ENCODE results near the gene TCF12. TPM values are rescaled to one million over a fixed set of nuclear protein-coding genes. Genes with fewer than 3 reads are reported as not detected.

Gene TCF12
- total RNA-seq, 1 donor from 2014 or later, result 194 TPM

DNA sequence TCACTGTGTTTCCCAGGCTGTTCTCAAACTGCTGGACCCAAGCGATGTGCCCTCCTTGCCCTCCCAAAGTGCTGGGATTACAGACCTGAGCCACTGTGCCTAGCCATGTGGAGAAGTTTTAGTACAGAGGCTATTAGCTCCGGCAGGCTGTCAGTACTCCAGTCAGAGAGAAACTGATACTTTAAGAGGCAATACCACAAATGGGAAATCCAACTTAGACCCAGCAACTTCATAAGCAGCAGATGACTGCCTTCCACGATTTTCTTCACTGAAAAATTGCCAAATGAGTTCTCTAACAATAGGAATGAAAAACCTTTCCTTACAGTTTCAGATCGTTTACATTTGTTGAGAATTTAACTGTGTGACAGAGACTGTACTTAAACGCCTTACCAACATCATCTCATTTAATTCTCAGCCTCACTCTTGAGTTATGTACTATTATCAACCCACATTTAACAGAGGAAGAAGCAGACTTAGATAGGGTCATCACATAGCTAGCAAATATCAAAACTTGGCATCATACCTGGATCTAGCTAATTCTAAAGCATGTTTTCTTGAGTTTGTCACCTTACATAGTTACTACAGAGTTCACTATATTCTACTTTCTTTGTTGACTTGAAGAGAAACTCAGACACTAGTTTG, 127.4 kb downstream of the TCF12 start:
- no peak overlapping the region for H3K27ac Mint-ChIP-seq
- no peaks in the 10 kb centered on the region for H3K27me3 Mint-ChIP-seq (ENCODE audit: low read depth)
- peaks cover 22% of the 10 kb centered on the region for H3K4me1 Mint-ChIP-seq
- no peaks in the 10 kb centered on the region for H3K9me3 Mint-ChIP-seq
- no peak overlapping the region for H3K4me3 Mint-ChIP-seq
- TF ChIP-seq, protein P1, sequence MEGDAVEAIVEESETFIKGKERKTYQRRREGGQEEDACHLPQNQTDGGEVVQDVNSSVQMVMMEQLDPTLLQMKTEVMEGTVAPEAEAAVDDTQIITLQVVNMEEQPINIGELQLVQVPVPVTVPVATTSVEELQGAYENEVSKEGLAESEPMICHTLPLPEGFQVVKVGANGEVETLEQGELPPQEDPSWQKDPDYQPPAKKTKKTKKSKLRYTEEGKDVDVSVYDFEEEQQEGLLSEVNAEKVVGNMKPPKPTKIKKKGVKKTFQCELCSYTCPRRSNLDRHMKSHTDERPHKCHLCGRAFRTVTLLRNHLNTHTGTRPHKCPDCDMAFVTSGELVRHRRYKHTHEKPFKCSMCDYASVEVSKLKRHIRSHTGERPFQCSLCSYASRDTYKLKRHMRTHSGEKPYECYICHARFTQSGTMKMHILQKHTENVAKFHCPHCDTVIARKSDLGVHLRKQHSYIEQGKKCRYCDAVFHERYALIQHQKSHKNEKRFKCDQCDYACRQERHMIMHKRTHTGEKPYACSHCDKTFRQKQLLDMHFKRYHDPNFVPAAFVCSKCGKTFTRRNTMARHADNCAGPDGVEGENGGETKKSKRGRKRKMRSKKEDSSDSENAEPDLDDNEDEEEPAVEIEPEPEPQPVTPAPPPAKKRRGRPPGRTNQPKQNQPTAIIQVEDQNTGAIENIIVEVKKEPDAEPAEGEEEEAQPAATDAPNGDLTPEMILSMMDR (IDR thresholded peaks at IDR 0.05; ENCODE audit: unreplicated experiment), result no peak
- no peak for DNase-seq (ENCODE audit: low spot score in 2 of 2, unreplicated experiment in 2 of 2)
- no peaks in the 10 kb centered on the region for H3K36me3 Mint-ChIP-seq

DNA sequence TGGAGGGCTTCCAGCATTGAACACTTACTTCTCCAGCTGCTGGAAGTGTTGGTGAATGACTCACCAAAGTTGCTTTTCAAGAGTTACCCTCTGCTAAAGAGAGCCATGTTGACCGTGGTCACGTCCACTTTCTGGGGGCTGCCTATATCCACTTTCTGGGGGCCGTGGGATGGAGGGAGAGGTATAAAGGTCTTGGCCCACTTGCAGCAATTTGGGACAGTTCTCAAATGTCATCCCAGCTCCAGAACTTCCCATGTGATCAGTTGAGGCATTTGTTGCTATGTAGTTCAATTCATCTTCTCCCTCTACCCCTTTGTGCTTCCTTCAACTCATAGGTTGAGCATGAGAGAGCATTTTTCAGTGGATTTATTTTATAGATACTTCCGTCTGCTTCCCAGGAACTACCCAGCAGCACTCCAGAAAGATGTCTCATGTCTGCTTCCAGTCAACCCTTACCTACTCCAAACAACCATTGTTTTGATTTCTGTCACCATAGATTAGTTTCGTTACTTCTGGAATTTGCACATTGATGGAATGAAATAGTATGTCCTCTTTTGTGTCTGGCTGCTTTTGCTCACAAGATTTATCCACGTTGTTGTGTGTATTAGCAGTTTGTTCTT, 130.6 kb downstream of the TCF12 start:
- DNase-seq (ENCODE audit: low spot score in 2 of 2, unreplicated experiment in 2 of 2), result no peak
- Mint-ChIP-seq H3K27me3 (ENCODE audit: low read depth) (no peaks in the 10 kb centered on the region), H3K4me3 (no peak overlapping the region), H3K36me3 (no peaks in the 10 kb centered on the region), H3K9me3 (peaks cover 5% of the 10 kb centered on the region), H3K4me1 (peaks cover 25% of the 10 kb centered on the region), H3K27ac (no peak overlapping the region)
- TF ChIP-seq, protein P1 (IDR thresholded peaks at IDR 0.05; ENCODE audit: unreplicated experiment), result no peak

DNA sequence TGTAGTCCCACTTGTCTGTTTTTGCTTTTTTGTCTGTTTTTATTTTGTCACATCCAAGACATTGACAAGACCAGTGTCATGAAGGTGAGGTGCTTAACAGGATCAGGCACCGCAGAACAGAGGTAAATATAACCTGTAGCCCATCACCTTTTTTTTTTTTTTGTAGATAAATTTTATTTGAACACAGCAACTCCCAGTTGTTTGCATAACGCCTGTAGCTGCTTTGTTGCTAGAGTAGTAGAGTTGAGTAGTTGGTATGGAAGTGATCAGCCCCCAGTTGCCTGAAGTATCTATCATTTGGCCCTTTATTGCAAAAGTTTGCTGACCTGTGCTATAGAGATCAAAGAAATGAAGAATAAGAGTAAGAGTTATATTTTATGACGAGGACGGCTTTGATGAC, 135.0 kb downstream of the TCF12 start:
- no peak overlapping the region for H3K4me3 Mint-ChIP-seq
- no peak overlapping the region for H3K27ac Mint-ChIP-seq

DNA sequence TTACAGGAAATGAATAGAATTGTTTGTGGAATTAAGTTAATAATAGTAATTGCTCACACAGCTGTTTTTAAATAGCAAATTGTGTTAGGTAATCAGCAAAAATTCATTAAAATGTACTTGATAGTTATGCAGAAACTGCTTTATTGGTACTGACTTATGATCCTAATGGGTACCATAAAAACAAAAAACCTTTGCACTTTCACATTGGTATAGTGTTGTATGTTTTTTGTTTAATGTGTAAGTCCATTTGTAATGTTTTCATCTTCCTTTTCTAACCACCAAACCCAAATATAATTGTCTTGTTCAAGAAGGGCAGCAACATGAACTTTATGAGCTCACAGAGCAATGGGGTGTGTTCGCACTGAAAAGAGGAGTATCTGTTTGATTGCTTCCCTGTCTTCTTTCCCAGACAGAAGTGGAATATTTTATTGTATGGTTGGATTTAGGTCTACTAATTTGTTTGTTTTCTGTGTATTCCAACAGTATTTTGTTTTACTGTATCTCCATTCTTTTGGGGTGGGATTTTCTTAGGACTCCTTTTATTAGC, 135.8 kb downstream of the TCF12 start:
- TF ChIP-seq, protein P1 (IDR thresholded peaks at IDR 0.05; ENCODE audit: unreplicated experiment), result no peak
- H3K4me1 Mint-ChIP-seq, result peaks cover 25% of the 10 kb centered on the region
- peak overlapping the region; percentile 44 for H3K27ac Mint-ChIP-seq
- DNase-seq (ENCODE audit: low spot score in 2 of 2, unreplicated experiment in 2 of 2), result no peak
- no peaks in the 10 kb centered on the region for H3K27me3 Mint-ChIP-seq (ENCODE audit: low read depth)
- no peak overlapping the region for H3K4me3 Mint-ChIP-seq
- peaks cover 5% of the 10 kb centered on the region for H3K9me3 Mint-ChIP-seq
- no peaks in the 10 kb centered on the region for H3K36me3 Mint-ChIP-seq

More for the DNA sequence above, 135.0 kb downstream of the TCF12 start:
- DNase-seq (ENCODE audit: low spot score in 2 of 2, unreplicated experiment in 2 of 2), result no peak
- Mint-ChIP-seq H3K27me3 (ENCODE audit: low read depth) (no peaks in the 10 kb centered on the region), H3K4me1 (peaks cover 28% of the 10 kb centered on the region), H3K9me3 (peaks cover 5% of the 10 kb centered on the region), H3K36me3 (no peaks in the 10 kb centered on the region)
- TF ChIP-seq, protein P1 (IDR thresholded peaks at IDR 0.05; ENCODE audit: unreplicated experiment), result no peak

DNA sequence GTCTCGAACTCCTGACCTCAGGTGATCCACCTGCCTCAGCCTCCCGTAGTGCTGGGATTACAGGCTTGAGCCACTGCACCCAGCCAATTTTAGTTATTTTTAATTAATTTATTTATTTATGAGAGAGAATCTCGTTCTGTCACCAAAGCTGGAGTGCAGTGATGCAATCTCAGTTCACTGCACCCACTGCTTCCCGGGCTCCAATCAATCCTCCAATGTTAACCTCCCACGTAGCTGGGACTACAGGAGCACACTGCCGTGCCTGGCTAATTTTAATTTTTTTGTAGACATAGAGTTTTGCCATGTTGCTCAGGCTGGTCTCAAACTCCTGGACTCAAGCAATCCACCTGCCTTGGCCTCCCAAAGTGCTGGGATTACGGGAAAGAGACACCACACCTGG, 137.9 kb downstream of the TCF12 start:
- TF ChIP-seq, protein P1 (IDR thresholded peaks at IDR 0.05; ENCODE audit: unreplicated experiment), result no peak
- Mint-ChIP-seq H3K27me3 (ENCODE audit: low read depth) (no peaks in the 10 kb centered on the region), H3K36me3 (no peaks in the 10 kb centered on the region), H3K9me3 (peaks cover 4% of the 10 kb centered on the region), H3K4me1 (peaks cover 25% of the 10 kb centered on the region), H3K27ac (no peak overlapping the region), H3K4me3 (no peak overlapping the region)
- no peak for DNase-seq (ENCODE audit: low spot score in 2 of 2, unreplicated experiment in 2 of 2)

All from mesothelial cell of epicardium (in vitro differentiated cells).